Thymus (tissue), 2 donors: ENCODE results near the gene RPS13. TPM values are rescaled to one million over a fixed set of nuclear protein-coding genes. Genes with fewer than 3 reads are reported as not detected.

Experiments used
- polyA plus RNA-seq: library from polyadenylated mRNA; stranded (reverse); fragments of 200-250 nt; gene quantifications from one replicate; pipeline ENCODE4 v1.2.3, GENCODE V29; 2013
- total RNA-seq: library from RNA; stranded (reverse); fragments of 120-200 nt; gene quantifications from one replicate; pipeline ENCODE4 v1.2.4, GENCODE V29; 2013
- donor health status: healthy.

RPS13 gene
- total and polyA plus RNA-seq, 2 donors, result 1,579 to 3,713 TPM

Other genes starting within 250 kb of the RPS13 start
- gene PLEKHA7, start 63.3 kb downstream of the RPS13 start, total RNA-seq, result 2.0 TPM
- 7.3 TPM for gene PLEKHA7, start 63.3 kb downstream of the RPS13 start, polyA plus RNA-seq
- gene PIK3C2A, start 130.3 kb upstream of the RPS13 start, total RNA-seq, result 18.5 TPM
- gene PIK3C2A, start 130.3 kb upstream of the RPS13 start, polyA plus RNA-seq, result 12.6 TPM
- gene NUCB2, start 199.1 kb upstream of the RPS13 start, total RNA-seq, result 374 TPM
- 198 TPM for gene NUCB2, start 199.1 kb upstream of the RPS13 start, polyA plus RNA-seq